ENCODE results near the gene TRIM66. TPM values are rescaled to one million over a fixed set of nuclear protein-coding genes. Genes with fewer than 3 reads are reported as not detected.
A peak's percentile ranks its signal among the peaks of the same experiment; 100 is the strongest.

The TRIM66 gene
- total and polyA plus RNA-seq, 9 of the 15 experiments (the other 6 are each of a cell fraction or from before 2014, with no cell fraction given) = 1.1 to 7.3 (median 4.9) TPM

DNA sequence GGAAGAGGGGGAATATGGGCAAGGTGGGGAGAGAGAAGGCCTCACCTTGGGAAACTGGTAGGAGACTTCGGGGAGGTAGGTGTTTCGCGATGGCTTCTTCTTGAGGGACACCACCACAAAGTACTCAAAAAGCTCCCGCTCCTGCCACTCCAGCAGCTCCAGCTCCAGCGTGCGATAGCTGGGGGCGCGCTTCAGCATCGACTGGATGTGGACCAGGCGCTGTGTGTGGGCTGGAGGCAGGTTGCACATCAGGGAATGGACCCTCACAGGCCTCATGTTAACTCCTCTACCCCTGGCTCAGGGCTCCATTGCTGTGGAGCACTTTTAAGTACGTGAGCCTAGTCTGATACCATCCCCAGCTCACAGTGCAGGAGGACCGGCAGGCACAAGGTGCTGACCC, 30.0 kb upstream of the TRIM66 start (continued):
- no peak for TF ChIP-seq ZBTB5 (IDR thresholded peaks at IDR 0.05)
- TF ChIP-seq ZNF146 (CRISPR knock-in tag; IDR thresholded peaks at IDR 0.05; ENCODE audit: unreplicated experiment) = no peak

DNA sequence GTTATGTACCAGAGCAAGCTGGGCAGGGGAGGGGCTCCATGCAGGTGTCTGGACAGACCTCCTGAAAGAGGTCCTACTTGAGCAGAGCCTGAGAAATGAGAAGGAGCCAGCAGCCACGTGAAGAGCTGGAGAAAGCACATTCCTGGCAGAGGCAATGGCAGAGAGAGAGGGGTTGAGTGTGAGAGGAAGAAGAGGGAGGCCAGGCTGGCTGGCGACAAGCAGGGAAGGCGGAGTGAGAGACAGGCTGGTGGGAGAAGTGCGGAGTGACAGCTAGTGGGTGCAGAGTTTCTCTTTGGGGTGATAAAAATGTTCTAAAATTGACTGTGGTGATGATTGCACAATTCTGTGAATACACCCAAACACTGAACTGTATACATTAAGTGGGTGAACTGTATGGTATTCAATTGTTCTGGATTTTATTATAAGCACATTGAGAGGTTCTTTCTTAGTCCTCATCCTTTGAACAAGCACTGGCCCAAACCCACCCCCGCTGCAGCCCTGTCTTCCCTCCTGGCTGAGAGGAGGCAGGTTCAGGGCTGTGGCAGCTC, 29.5 kb upstream of the TRIM66 start:
- WGBS (ENCODE audit: insufficient coverage, low coverage, missing lambda C conversion rate) = 10% methylated on average over 4 of the region's 5 CpGs
- no peak for FAIRE-seq
- H3K4me3 ChIP-seq = no peak overlapping the region
- CTCF ChIA-PET (ENCODE audit: low intra/inter-chr PET ratio) = no interaction called here
- ATAC-seq = no peak
- no TSS peak for BruUV-seq (replicated peaks)
- H3K9ac ChIP-seq (ENCODE audit: insufficient read depth in 1 of 2, low read depth in 2 of 2, low read length in 2 of 2) = no peak overlapping the region
- intact Hi-C loops (cut with micrococcal nuclease) = no loop called here
- no peak overlapping the region for H3K27ac ChIP-seq (ENCODE audit: extremely low read depth, low read depth, low read length)
- H3K4me1 ChIP-seq (replicated peaks in 1 of 2; ENCODE audit: control insufficient read depth in 2 of 2, insufficient read depth in 2 of 2, low read length in 2 of 2) = peaks cover 0 to 5% of the 10 kb centered on the region in 2 experiments; a peak in 1 of 5 replicates
- H2AFZ ChIP-seq (ENCODE audit: low read depth, low read length) = no peak overlapping the region
- H3K27me3 ChIP-seq (ENCODE audit: control insufficient read depth in 2 of 2, insufficient read depth in 2 of 2, low read length in 2 of 2) = peaks cover 42 to 83% of the 10 kb centered on the region in 2 experiments
- no peak for DNase-seq (ENCODE audit: extremely low read depth in 1 of 4, low spot score in 3 of 4)
- peaks cover 5% of the 10 kb centered on the region; the same call in 1 of the 2 replicates for H4K20me1 ChIP-seq (replicated peaks; ENCODE audit: control insufficient read depth, insufficient read depth, low read length)
- no peaks in the 10 kb centered on the region for H3K9me1 ChIP-seq (ENCODE audit: control insufficient read depth, insufficient read depth, low read length)
- H3K36me3 ChIP-seq (ENCODE audit: control insufficient read depth, insufficient read depth, low read length) = no peaks in the 10 kb centered on the region
- no peak overlapping the region for H3K4me2 ChIP-seq (ENCODE audit: insufficient read depth, low read length)
- in situ Hi-C loops (cut with MboI) = no loop called here
- POLR2A ChIA-PET = interaction anchor here (0.7 to 0.8 kb wide), 2 partner anchors 12 to 23 kb away, joined by 3 to 5 read pairs; no protein-coding TSS in a partner anchor
- H3K79me2 ChIP-seq (ENCODE audit: control insufficient read depth, insufficient read depth, low read length) = no peaks in the 10 kb centered on the region
- no peaks in the 10 kb centered on the region for H3K9me3 ChIP-seq (replicated peaks; ENCODE audit: control insufficient read depth, insufficient read depth, low read depth, low read length)
- TF ChIP-seq CEBPG (CRISPR knock-in tag; IDR thresholded peaks at IDR 0.05) (no peak), CEBPG (tag; conservative IDR thresholded peaks at IDR 0.05 in 1 of 2, IDR thresholded peaks at IDR 0.05 in 1 of 2) (peak; percentile 30 to 59; a peak in 3 of 4 replicates), CEBPB (tag; IDR thresholded peaks at IDR 0.05) (peak; percentile 84)
- TF ChIP-seq, protein P1, sequence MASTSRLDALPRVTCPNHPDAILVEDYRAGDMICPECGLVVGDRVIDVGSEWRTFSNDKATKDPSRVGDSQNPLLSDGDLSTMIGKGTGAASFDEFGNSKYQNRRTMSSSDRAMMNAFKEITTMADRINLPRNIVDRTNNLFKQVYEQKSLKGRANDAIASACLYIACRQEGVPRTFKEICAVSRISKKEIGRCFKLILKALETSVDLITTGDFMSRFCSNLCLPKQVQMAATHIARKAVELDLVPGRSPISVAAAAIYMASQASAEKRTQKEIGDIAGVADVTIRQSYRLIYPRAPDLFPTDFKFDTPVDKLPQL (IDR thresholded peaks at IDR 0.05; ENCODE audit: extremely low read depth, insufficient read length) = no peak

All from K562 (cell line).